GM18909 (cell line): ENCODE data around the gene QSOX2.
"Not testable (repeated sequence)": the region's sequence is repeated elsewhere in the genome, so short reads cannot be mapped to it uniquely, and the experiment has no call there.

ENCODE experiments used
- ATAC-seq: cut with Tn5 transposase; IDR thresholded peaks from one replicate; pipeline ENCODE4 v1.9.1; 2021; ENCODE audit warnings: mild to moderate bottlenecking; ENCODE audit not compliant: unreplicated experiment, poor library complexity

Gene QSOX2

DNA sequence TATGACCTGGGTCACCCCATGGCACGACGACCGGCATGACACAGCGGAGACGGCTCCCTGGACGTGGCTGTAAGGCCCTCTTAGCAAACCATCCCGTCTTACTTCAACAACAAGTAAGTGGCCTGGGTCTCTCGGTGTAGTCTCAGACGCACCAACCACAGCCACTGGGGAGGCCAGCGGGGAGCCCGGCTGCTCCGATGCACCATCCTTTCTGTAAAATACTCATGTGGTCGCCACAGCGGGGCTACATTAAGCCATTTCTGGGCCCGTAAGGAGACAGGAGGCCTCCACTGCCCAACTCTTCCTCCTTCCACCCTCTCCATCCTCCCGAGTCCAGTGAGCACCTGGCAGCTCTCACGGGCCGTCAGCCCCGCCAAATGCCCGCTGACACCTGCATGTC is 4.7 kb downstream of the QSOX2 start:
- ATAC-seq: no peak

DNA sequence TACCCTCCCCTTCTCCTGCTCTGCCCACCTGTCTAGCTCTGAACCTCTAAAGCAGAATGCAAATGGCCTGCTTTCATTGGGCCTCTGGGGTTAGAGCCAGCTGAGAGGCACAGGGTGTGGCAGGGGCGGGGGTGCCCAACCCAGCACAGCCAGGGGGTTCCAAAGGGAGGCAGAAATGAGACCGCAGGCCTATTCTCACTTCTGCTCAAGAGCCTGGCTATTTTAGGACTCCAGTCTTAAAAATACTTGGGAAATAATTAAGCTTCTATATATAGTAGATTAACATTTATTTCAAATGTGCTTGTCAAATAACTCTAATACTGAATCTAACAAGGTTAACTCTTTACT is 5.7 kb downstream of the QSOX2 start:
- peak; percentile 31 for ATAC-seq

DNA sequence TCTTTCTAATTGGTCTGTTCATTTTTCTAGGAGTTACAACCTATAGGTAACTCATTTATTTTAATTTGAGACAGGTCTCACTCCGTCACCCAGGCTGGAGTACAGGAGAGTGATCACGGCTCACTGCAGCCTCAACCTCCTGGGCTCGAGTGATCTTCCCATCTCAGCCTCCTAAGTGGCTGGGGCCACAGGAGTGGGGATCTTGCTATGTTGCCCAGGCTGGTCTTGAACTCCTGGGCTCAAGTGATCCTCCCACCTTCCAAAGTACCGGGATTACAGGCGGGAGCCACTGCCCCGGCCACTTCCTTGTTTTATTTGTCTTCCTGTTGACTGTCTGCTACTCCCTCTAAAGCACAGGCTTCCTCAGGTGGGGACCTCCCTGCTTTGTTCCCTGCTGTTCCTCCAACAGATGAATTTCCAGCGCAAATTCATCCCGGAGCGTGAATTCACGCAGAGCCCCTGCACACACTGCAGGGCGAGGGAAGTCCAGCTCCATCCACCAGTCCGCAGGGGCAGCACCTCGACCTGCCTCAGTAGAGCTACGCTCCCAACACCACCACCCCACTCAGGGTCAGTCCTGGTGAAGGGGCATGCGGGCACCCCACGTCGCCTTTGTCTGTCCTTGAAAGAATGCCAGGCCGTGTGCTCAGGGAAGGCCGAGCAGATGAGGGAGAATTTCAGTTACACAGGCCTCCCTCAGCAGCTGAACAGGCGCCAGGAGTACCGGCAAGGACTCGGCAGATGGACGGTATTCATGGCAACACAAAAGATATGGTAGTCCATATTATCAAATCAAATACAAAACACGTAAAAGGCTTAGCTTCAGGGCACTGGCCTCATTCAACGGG is 6.3 kb downstream of the QSOX2 start:
- no peak for ATAC-seq

DNA sequence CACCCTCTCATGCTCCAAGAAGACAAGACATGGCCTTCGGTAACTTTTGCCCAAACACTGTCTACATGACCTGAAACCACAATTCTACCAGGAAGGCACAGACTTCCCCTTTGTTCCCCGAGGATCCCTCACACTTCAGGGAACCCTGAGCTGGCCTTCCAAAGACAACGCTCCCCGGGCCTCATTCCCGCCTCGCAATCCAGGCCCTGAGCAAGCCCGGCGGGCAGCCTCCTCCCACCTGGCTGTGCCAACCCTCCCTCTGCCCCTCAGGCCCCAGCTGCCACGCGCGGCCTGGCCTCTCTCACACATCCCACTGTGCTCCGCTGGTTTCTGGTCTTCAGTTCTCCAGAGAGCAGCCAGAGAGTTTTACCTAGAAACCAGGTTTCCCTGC is 7.3 kb downstream of the QSOX2 start:
- ATAC-seq: no peak

DNA sequence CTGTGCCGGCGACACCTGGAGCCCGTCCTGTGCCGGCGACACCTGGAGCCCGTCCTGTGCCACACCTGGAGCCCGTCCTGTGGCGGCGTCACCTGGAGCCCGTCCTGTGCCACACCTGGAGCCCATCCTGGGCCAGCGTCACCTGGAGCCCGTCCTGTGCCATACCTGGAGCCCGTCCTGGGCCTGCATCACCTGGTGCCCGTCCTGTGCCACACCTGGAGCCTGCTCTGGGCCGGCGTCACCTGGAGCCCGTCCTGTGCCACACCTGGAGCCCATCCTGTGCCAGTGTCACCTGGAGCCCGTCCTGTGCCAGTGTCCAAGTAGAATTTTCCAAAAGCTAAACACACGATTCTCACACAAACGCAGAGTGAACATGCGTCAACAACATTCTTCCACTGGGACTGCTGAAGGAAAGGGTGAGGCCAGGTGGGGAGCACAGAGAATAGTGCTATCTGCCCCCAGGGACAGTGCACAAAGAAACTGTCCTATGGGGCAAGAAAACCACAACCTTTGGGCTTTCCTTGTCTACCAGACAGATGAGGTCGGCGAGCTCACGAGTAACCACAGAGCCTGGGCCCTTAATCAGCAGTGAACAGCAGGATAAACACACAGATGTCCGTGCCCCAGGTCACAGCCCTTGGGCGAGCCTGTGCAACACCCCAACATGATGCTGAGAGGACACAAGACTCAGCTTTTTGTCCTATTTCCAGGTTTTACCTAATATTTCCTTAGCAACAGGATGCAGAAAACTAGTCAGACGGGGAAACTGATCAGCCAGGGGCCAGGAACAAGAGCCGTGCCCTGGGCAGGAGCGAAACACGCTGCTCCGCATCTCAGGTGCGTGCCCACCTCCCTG is 7.9 kb downstream of the QSOX2 start:
- ATAC-seq: no peak

DNA sequence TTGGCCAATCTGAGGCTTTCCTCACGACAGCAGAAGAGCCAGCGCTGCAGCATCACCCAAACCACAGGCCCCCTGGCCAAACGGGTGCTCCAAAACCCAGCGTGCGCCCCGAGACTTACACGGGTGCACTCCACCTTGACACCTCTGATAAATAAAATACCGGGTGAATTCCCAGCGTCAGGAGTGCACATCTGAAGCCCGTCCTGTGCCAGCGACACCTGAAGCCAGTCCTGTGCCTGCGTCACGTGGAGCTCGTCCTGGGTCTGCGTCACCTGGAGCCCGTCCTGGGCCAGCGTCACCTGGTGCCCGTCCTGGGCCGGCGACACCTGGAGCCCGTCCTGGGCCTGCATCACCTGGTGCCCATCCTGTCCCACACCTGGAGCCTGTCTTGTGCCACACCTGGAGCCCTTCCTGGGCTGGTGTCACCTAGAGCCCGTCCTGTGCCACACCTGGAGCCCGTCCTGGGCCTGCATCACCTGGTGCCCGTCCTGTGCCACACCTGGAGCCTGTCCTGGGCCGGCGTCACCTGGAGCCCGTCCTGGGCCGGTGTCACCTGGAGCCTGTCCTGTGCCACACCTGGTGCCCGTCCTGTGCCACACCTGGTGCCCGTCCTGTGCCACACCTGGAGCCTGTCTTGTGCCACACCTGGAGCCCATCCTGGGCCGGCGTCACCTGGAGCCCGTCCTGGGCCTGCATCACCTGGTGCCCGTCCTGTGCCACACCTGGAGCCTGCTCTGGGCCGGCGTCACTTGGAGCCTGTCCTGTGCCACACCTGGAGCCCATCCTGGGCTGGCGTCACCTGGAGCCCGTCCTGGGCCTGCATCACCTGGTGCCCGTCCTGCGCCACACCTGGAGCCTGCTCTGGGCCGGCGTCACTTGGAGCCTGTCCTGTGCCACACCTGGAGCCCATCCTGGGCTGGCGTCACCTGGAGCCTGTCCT is 8.9 kb downstream of the QSOX2 start:
- ATAC-seq: not testable (repeated sequence)

DNA sequence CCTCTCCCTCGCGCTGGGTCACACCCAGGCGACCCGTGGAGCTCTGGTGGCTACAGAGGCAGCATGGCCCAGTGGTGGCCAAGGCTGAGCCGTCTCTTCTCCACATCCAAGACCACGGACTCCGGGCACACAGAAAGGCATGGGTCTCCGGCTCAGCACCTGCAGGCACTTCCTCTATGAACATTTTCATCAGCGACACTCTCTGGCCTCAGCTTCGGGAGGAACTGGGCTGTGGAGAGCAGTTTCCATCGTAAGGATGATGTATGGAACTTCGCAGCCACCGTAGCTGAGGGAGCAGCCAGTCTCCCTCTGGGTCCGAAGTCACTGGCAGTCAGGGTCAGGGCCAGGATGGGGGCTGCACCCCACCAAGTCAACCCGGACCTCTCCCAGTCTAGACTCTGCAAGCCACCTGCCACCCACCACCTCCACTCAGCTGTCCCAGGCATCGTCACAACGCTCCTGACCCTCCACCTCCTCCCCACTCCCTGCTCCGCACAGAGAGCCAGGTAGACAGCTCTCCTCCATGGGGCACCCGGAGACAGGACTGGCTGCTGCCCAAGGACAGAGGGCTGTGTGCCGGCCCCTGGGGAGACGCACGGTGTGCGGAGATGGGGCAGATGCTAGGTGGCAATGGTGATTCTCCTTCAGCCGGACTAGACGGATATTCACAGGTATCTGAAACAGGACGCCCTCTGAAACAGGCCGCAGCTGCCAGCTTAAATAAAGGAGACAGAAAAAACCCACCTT is 9.7 kb downstream of the QSOX2 start:
- no peak for ATAC-seq

DNA sequence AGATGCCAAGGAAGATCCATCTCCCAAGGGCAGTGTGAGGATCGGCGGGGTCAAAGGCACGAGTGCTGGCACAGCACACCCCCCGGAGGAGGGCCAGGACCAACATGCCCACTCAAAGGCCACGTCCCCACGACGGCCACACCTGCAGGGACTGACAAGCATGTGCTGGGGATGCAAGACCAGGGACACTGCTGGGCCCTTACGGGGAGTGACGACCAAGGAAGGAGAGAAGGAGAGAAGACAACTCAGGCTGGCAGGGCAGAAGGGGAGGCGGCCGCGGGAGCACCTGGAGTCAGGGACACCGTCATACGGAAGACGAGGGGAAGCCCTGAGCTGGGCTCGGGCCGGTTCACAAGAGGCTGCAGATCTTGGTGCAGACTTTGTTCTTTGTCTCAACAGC is 10.4 kb downstream of the QSOX2 start:
- ATAC-seq: no peak

DNA sequence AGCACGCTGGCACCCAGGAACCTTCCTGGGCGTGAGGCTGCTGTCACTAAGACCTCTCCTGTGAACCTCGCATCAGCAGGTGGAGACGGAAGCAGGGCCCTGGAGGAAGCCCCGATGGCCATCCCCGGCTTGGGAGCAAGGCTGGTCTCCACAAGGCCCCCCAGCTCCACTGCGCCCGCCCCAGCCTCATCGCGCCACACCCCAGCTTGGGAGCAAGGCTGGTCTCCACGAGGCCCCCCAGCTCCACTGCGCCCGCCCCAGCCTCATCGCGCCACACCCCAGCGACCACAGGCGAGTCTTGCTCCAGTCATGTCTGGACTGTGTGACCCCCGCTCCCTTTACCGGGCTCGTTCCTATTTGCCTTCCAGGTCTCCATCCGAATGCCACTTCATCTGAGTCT is 11.0 kb downstream of the QSOX2 start:
- ATAC-seq: no peak

DNA sequence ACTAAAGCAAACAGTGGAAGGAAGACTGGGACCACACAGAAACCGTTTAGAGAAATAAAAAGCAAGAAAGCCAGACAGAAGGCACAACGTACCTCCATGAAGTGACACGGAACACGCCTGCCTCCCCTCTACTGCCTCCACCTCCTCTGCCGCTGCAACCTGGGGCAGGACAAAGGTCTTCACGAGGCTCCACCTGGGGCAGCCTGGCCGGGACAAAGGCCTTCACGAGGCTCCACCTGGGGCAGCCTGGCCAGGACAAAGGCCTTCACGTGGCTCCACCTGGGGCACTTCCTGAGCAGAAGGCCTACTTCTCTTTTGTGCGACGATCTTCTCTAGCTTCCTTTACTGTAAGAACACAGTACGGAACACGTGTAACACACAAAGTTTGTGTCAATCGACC is 11.7 kb downstream of the QSOX2 start:
- ATAC-seq: no peak

DNA sequence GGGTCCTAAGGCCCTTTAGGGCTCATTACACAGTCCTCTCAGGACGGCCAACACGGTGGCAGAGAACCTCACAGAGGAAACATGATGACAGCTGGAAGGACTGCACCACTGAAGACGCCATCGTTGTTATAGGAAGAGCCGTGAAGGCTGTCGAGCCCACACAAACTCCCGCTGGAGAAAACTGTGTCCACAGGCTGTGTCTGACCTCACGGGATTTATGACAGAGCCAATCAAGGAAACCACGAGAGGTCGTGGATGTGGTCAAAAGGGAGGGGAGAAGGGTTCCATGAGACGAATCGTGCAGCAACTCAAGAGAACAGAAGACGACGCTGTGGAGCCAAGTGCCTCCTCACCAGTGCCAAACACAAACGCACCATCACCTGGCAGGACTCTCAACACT is 12.2 kb downstream of the QSOX2 start:
- no peak for ATAC-seq

DNA sequence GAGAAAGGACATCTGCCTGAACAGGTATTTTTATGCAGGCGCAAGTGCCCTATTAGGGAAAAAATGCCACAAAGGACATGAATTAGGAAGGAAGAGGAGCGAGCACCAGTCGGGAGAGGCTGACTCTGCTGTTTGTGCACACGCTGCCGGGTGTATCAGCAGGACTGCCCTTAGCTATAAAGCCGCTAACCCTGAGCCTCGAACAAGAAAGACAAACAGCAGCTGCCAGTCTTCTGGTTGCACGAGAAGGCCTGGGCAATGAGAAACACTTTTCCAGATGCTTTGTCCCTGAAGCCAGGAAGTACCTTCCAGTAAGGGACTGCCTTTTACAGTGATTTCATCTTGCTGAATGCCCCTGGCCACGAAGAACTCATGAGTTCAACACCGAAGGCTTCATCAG is 12.6 kb downstream of the QSOX2 start:
- ATAC-seq: no peak

DNA sequence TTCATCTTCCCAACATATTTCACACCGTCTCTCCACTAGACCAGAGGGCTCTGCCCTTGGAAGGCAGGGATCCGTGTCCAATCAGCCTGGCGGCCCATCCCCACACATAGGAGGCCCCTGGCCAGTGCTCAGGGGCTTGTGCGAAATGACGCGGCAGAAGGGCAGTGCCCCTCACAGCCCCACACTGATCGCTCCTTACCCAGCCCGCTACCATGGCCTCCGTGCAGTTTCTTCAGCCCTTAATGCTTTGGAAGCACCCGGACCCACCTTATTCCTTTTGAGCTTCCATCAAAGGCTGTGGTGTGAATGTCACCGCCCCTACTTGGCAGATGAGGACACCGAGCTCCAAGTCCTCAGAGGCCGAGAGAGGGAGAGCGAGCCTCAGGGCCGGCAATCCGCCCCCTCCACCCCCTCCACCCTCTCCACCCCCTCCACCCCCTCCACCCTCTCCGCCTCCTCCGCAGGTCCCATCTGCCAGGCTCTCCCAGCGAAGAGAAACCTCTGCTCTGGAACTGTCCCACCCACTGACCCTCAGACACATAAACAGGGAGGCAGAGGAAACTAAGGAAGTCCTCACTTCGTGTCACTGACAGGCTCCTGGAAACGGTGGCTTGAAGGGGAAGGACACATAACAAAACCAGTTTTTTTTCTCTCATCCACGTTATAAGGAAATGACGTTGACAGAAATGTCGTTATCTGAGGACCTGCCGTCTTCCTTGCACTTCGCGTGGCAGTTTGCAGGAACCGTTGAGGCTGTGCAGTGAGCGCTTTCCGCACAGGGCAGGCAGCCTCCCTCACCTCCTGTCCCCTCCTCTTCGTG is 13.9 kb downstream of the QSOX2 start:
- no peak for ATAC-seq

DNA sequence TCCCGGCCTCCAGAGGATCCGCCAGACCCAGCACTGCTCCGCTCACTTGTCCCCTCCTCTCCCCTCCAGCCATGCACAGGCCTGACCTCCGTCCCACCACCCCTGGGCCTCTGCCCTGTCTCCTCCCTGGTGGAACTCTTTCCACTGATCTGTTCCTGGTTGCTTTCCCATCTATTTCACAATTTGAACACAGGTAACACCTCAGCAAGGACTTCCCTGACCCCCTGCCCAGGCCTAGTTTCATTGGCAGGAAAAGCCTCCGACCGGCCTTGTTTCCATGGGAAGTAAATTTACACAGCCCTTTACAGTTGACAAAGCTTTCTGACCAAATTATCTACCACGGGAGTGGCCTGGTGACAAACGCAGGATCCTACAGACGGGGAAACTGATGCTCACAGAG is 14.8 kb downstream of the QSOX2 start:
- ATAC-seq: no peak

DNA sequence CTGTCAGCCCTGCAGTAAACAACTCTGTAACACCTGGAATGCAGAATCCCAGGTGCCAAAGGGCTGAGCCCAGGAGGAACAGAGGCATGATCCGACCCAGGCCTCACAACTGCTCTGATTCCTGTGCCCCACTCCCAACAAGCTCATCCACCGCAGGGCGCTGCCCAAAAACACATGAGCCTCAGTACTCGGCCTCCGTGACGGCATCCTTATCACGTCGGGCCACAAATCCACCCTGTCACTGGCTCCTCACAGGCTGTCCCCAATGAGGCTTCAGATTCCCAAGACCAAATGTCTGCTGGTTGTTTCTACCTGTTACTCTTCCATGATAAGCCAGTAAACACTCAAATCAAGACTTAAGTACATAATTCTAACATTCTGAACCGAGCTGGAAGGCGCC is 15.2 kb downstream of the QSOX2 start:
- no peak for ATAC-seq

DNA sequence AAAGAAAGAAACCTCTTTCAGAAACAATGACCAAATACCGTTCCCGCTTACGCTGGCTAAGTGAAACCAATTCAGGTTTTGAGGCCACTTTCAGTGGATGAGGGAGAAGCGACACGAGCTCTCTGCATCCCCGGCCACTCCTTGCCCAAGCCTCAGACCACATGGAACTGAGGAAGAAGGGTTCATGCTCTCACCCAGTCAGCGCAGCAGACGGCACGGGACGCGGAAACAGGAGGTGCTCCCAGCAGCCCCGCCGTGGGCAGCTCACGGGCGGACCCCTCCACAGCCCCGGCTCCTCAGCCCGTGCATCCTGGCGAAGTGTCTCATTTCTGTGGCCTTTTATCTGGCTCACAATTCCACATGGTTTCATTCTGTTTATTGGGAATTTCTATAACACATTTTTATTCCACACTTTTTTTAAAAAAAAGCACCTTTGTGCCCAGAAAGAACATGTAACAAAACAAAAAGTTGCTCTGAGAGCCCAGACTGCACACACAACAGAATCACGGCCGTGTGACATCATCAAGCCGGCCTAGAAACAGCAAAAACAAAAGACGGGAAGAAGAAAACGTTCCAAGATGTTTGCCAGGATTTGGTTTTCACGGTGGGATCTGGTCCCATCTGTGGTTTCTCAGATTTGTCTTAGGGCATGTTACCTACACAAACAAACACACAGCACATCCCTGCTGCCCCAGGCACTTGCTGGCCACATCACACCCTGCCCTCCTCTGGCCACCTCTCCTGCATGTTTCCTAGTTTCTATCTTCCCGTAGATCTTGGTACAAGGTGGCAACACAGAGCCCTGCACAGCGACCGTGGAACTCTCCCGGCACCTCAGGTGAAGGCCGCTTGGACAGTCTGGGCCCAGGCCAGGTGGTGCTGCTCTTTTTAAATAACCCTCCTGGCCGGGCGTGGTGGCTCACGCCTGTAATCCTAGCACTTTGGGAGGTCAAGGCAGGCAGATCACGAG is 16.2 kb downstream of the QSOX2 start:
- no peak for ATAC-seq

DNA sequence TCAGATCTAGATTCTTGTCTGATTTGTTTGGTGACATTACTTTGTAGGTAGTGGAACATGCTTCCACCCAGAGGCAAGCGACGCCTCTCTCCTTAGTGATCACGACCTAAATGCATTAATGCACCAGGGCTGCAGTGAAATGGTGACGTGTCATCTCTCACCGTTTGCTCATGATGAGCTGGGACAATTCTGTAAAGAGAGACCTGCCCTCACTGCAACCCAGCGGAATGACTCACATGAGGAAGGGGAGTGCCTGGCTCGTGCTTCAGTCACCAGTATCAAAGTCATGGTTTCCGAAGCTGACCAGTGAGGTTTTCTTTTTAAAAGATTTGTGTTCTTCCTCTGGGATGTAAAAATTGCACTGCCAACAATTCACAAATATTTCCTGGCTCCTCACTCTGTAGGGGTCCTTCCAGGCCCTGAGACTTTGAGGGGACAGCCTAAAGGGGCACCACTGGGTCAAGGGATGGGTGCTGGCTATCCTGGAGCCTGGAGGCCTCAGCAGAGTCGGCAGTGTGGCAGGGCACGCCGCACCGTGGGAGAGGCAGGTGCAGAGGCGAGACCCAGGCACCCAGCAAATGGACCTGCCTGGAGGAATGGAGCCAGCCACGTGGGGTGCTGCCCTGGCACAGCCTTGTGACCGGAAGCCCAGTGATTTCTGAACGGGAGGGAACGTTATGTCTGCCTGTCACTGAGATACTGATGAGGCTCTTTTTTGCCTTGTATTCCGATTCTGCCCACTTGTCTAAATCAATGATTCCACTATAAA is 17.3 kb downstream of the QSOX2 start:
- ATAC-seq: no peak
